OCI-LY7 (cell line): ENCODE results near the gene ICOSLG. TPM values are rescaled to one million over a fixed set of nuclear protein-coding genes. Genes with fewer than 3 reads are reported as not detected.
"Not testable (repeated sequence)": the region's sequence is repeated elsewhere in the genome, so short reads cannot be mapped to it uniquely, and the experiment has no call there.

Experiments
- BruUV-seq: library from RNA; stranded (reverse); fragments of 400-500 nt; replicated peaks from 2 replicates; lab custom pipeline; 2021; lab: Mats Ljungman, UMichigan
- CTCF ChIA-PET: fragments of 300-600 bp; sonication (Branson Sonifier 250); formaldehyde crosslinking; loops from one replicate; lab custom pipeline; 2022; ENCODE audit warnings: antibody characterized with exemption; ENCODE audit not compliant: unreplicated experiment; lab: Charles Lee
- POLR2A ChIA-PET: fragments of 300-600 bp; sonication (Branson Sonifier 250); formaldehyde crosslinking; loops from one replicate; lab custom pipeline; 2022; ENCODE audit warnings: antibody characterized with exemption; lab: Charles Lee
- DNase-seq: peaks from one replicate; pipeline ENCODE4 v3.0.0-alpha.2; 2015; ENCODE audit warnings: low spot score
- H2AFZ ChIP-seq: fragments of 200-600 bp; sonication (generic), shearing (Covaris generic); 2 replicates; pipeline ENCODE4 v1.6.1; 2014; ENCODE audit warnings: mild to moderate bottlenecking, antibody characterized with exemption, low read length, moderate library complexity
- H3K27ac ChIP-seq: fragments of 200-600 bp; sonication (generic); 2 replicates; pipeline ENCODE4 v1.5.1; 2014; ENCODE audit warnings: mixed run types, low read depth, mild to moderate bottlenecking, moderate library complexity, low read length, inconsistent platforms; ENCODE audit not compliant: poor library complexity, severe bottlenecking
- H3K36me3 ChIP-seq: fragments of 200-600 bp; sonication (generic); 2 replicates; pipeline ENCODE4 v1.6.1; 2014; ENCODE audit warnings: mild to moderate bottlenecking, antibody characterized with exemption, low read length, moderate library complexity, mixed read lengths; ENCODE audit not compliant: insufficient read depth
- H3K4me1 ChIP-seq: fragments of 200-600 bp; sonication (generic); 2 replicates; pipeline ENCODE4 v1.5.1; 2014; ENCODE audit warnings: mild to moderate bottlenecking, low read length; ENCODE audit not compliant: insufficient read depth, poor library complexity, severe bottlenecking
- H3K4me2 ChIP-seq: fragments of 200-600 bp; sonication (generic); 2 replicates; pipeline ENCODE4 v1.6.1; 2014; ENCODE audit warnings: mild to moderate bottlenecking, low read length
- H3K4me3 ChIP-seq: fragments of 200-600 bp; sonication (generic); 2 replicates; pipeline ENCODE4 v1.5.1; 2014; ENCODE audit warnings: mild to moderate bottlenecking, low read depth, low read length; ENCODE audit not compliant: poor library complexity, severe bottlenecking
- H3K79me2 ChIP-seq: fragments of 200-600 bp; sonication (generic); 2 replicates; pipeline ENCODE4 v1.6.1; 2016; ENCODE audit warnings: low read depth, mild to moderate bottlenecking, low read length, moderate library complexity, mixed read lengths; ENCODE audit not compliant: insufficient read depth
- H3K9me2 ChIP-seq: fragments of 200-600 bp; sonication (generic); 2 replicates; pipeline ENCODE4 v1.6.1; 2016; ENCODE audit warnings: mild to moderate bottlenecking, low read length, mixed read lengths; ENCODE audit not compliant: insufficient read depth
- H3K9me3 ChIP-seq: fragments of 200-600 bp; sonication (generic); 2 replicates; pipeline ENCODE4 v1.6.1; 2014; ENCODE audit warnings: mild to moderate bottlenecking, mixed run types, low read length, mixed read lengths
- H4K20me1 ChIP-seq: fragments of 200-600 bp; sonication (generic); 2 replicates; pipeline ENCODE4 v1.6.1; 2014; ENCODE audit warnings: mild to moderate bottlenecking, antibody characterized with exemption, low read length, moderate library complexity, mixed read lengths; ENCODE audit not compliant: insufficient read depth
- intact Hi-C: fragments of 100-400 bp; cut with micrococcal nuclease; formaldehyde crosslinking; loops from one replicate; pipeline ENCODE4 v1.10.0; 2022; ENCODE audit not compliant: unreplicated experiment
- total RNA-seq, 2 experiments: library from RNA; depleted of rRNA in 1 of 2; stranded (reverse); fragments of >200 nt in 1 of 2; shearing (Covaris generic) in 1 of 2; gene quantifications; 2 replicates each; pipeline ENCODE4 v1.2.3, GENCODE V29; 2014 to 2022

The ICOSLG gene
- total RNA-seq, 2 experiments from 2014 or later, result 5.2 to 8.3 TPM

DNA sequence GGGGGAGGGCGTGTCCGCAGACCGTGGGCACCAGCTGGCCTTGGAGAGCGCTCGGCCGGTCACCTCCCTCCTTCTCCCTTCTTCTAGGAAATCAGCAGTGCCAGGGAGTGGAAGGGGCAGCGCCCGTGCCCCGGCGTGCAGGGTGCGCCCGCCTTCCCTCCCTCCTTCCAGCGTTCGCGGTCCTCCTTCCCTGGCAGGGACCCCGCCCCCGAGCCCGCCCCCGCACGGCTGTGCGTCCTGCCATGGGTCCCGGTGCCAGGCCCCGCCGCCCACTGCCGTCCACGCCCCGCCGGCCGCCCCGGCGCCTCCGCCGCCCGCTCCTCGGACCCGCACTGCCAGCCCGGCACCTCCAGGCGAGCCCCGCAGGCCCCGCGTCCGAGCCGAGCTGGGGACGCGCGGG is 390 bp downstream of the ICOSLG start:
- H3K4me3 ChIP-seq, intact Hi-C loops, DNase-seq, H3K4me2 ChIP-seq, H4K20me1 ChIP-seq, H3K79me2 ChIP-seq, H3K9me2 ChIP-seq, BruUV-seq, H3K27ac ChIP-seq, CTCF ChIA-PET, H3K9me3 ChIP-seq, H3K4me1 ChIP-seq, POLR2A ChIA-PET, H3K36me3 ChIP-seq, H2AFZ ChIP-seq: not testable (repeated sequence)

DNA sequence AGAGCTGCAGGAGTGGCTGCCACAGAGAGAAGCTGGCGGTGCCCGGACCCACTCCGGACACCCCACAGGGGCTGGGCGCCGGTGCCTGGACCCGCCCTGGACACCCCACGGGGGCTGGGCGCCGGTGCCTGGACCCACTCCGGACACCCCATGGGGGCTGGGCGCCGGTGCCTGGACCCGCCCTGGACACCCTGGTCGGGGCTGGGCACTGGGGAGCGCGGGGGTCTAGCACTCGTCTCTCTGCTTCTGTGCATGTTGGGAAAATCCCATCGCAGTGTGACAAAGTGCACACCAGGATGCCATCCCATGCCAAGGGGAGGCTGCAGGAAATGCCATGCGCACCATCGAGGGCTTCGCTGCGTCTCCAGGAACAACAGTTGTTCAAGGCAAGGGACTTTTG is 11.2 kb downstream of the ICOSLG start:
- intact Hi-C loops, DNase-seq, POLR2A ChIA-PET, BruUV-seq, H3K9me3 ChIP-seq, H3K27ac ChIP-seq, H3K79me2 ChIP-seq, H4K20me1 ChIP-seq, H3K4me1 ChIP-seq, H3K36me3 ChIP-seq, H3K4me2 ChIP-seq, H3K4me3 ChIP-seq, H2AFZ ChIP-seq, H3K9me2 ChIP-seq, CTCF ChIA-PET: not testable (repeated sequence)

DNA sequence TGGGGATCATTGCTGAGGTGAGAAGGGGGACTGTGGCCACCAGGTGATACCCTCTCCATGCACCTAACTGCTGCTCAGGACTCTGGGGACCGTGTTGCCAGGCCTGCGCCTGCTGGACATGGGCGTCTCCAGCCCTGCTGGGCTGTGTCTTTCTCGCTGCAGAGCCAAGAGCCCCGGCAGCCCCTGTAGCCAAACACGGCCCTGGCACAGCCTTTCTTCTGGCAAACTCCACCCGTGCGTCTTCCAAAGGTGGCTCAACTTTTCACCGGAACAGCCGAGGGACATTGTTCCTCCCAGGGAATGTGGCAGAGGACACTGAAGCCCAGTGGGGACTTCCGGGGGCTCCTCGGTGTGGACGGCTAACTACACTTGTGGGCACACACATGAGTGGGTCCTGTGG is 12.6 kb downstream of the ICOSLG start:
- CTCF ChIA-PET, H3K4me2 ChIP-seq, H3K4me1 ChIP-seq, BruUV-seq, POLR2A ChIA-PET, H2AFZ ChIP-seq, H3K79me2 ChIP-seq, intact Hi-C loops, H3K9me3 ChIP-seq, H3K27ac ChIP-seq, H4K20me1 ChIP-seq, DNase-seq, H3K9me2 ChIP-seq, H3K4me3 ChIP-seq, H3K36me3 ChIP-seq: not testable (repeated sequence)

DNA sequence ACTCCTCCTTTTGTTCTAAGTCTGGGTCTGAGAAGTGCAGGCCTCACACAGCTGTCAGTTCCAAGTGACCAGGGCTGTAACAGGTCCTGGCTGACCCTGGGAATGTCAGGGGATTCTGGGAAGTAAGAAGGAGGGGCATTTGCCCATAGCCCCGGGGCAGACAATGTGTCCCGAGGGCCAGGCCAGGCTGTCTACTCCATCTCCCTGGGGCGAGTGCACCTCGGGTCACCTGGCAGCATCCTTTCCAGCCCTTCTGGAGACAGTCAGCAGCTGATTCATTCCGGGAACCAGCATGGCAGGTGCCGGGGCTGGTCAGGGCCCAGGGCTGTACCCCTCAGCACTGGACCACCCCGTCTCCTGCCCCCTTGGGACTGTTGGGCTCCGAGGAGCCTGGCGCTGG is 13.1 kb downstream of the ICOSLG start:
- CTCF ChIA-PET, H3K27ac ChIP-seq, H4K20me1 ChIP-seq, H3K36me3 ChIP-seq, POLR2A ChIA-PET, H3K79me2 ChIP-seq, H3K4me1 ChIP-seq, H3K9me3 ChIP-seq, H3K4me3 ChIP-seq, DNase-seq, BruUV-seq, intact Hi-C loops, H2AFZ ChIP-seq, H3K4me2 ChIP-seq, H3K9me2 ChIP-seq: not testable (repeated sequence)

DNA sequence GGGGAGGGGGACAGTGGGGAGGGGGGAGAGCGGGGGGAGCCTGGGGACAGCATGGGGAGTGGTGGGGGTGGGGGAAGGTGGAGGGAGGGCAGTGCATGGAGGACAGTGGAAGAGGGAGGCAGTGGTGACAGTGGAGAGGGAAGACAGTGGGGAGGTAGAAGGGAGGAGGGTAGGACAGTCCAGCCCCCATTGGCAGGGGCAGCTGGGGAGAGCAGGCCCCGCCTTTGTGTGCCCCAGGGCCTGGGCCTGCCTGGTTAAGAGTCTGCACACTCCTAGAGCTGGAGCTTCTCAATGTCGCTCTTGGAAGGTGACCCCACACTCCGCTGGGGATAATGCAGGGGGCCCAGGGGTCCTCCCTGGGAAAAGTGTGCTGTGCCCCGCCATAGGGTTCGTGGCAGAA is 15.1 kb downstream of the ICOSLG start:
- H2AFZ ChIP-seq, POLR2A ChIA-PET, intact Hi-C loops, H3K36me3 ChIP-seq, H3K9me3 ChIP-seq, H3K4me3 ChIP-seq, H3K9me2 ChIP-seq, BruUV-seq, H3K27ac ChIP-seq, DNase-seq, H3K4me2 ChIP-seq, H4K20me1 ChIP-seq, CTCF ChIA-PET, H3K79me2 ChIP-seq, H3K4me1 ChIP-seq: not testable (repeated sequence)

DNA sequence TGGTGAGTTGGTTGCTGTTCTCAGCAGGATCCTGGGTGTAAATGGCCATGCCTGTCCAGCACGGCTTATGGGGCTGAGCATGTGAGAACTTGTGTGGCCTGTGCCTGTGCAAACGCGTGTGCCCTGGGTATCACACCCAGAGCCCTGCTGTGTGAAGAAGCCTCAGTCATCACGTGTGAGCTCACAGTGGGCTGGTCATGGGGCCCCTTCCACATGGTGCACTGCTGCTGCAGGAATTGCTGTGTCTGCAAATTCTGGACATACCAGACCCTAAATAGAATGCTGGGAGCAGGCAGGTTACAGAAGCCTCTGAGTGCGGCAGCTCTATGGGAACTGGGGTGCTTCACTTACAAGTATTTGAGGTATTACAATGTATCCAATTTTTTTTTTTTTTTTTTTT is 17.4 kb downstream of the ICOSLG start:
- H4K20me1 ChIP-seq, H3K9me3 ChIP-seq, intact Hi-C loops, H3K36me3 ChIP-seq, DNase-seq, H3K4me2 ChIP-seq, H3K4me3 ChIP-seq, H3K27ac ChIP-seq, H3K4me1 ChIP-seq, H3K9me2 ChIP-seq, POLR2A ChIA-PET, BruUV-seq, H3K79me2 ChIP-seq, H2AFZ ChIP-seq, CTCF ChIA-PET: not testable (repeated sequence)

DNA sequence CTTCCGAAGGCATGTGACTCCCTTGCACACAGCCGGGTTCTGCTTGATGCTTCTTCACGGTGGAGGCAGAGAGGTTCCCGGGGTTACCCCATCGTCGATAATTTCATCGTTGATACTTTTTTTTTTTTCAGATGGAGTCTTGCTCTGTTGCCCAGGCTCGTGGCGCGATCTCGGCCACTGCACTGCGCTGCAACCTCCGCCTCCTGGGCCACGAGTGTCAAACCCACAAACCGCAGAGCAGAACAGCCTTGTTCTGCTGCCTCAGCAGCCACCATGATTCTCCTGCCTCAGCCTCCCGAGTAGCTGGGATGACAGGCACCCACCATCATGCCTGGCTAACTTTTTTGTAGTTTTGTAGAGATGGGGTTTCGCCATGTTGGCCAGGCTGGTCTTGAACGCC is 20.1 kb downstream of the ICOSLG start:
- CTCF ChIA-PET, BruUV-seq, H3K9me2 ChIP-seq, DNase-seq, H3K4me2 ChIP-seq, H4K20me1 ChIP-seq, H3K36me3 ChIP-seq, H3K4me1 ChIP-seq, H3K27ac ChIP-seq, H3K4me3 ChIP-seq, H3K79me2 ChIP-seq, H3K9me3 ChIP-seq, intact Hi-C loops, H2AFZ ChIP-seq, POLR2A ChIA-PET: not testable (repeated sequence)
